NCI-H748 treated with DMSO at 0.1 percent for 48 hours (cell line): Measurements from ENCODE around the gene ZSCAN10.

Experiments used
- DNase-seq: peaks from one replicate; lab custom pipeline; 2025; lab: John Stamatoyannopoulos, UW

Gene ZSCAN10

GRCh38 chr16:3134338-3135125 is 35.4 kb upstream of the ZSCAN10 start, which contains the start of gene ZNF213:
Gene ZNF213, plus strand, starts transcription at chr16:3135029. Its CDS starts 2,252 bp downstream, at chr16:3137281.
- DNase-seq: peak; percentile 93

DNA sequence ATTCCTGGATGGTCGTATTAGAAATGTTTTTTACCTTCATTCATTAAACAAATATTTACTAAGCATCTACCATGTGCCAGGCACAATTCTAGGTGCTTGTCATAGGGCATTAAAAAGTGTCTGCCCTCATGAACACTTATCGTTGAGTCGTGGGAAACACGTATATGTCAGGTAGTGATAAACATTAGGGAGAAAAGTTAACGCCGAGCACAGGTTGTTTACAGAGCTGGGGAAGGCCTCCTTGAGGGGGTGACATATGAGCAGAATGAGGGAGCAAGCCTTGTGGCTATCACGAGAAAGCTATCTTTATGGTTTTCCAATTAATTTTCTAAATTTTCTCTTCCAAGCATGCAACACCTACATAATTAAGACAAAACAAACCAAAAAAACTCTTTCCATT is 34.8 kb upstream of the ZSCAN10 start:
- no peak for DNase-seq

DNA sequence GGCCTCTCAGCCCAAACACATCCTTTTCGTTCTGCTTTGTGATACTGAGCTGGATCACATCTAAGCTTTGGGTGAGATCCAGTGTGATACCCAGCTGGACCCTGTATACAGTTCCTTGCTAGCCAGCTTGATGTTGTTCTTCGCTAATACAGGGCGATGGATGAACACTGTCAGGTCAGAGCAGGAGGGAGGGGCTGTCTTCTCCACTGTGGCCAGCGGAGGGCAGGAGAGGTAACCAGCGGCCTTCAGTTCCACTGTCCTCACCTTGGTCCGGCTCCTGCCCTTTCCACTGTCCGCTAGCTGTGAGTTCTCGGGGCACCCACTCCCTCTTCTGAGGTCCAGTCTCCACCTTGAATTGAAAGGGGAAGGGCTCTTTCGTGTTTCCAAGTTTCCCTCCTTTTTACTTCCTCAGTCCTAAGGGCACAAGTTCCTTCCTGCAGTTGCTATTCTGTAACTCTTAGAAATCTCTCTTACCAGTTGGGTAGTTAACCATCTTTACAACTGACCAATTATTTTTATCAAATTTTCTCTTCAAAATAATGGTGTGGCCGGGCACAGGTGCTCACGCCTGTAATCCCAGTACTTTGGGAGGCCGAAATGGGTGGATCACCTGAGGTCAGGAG is 32.8 kb upstream of the ZSCAN10 start:
- DNase-seq: no peak

DNA sequence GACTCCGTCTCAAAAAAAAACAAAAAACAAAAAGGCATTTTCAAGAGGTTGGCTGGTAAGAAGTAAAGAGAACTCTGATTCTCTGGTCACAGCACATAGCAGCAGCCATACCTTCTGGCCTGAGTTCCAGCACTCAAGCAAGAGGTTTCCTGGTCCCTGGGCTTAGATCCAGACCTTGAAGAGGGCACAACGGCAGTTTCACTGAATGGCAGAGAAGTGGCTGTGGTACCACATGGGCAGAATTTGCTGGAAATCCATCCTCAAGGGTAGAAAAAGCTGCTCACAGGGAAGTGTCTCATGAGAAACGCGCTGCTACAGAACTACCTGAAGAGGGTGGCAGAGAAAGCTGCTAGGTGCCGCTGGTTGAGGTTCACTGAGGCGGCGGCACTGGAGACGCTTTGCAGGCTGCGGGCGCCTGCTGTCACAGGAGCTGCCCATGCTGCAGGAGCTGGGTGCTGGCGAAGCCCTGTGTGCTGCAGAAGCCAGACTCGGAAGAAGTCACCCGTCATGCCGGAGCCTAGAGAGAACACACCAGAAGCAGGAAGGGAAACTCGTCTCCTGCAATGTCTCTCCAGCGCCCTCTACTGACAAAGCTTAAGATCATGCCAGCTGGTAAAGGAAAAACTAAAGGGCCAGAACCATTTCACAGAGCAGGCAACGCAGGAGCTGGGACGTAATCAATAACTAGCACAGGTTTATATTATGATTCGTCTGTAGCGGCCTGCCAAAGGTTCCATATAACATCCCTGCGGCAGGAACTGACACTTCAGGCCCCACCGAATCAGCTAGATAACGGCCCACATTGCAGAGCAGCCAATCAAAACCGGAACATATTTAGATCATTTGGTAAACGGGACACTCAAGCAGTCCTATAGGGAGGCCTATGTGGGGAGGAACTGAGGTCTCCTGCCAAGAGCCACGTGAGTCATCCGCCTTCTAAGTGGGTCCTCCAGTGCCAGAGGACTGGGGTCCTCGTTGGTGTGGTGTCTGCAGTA is 30.3 kb upstream of the ZSCAN10 start:
- peak; percentile 63 for DNase-seq

GRCh38 chr16:3127745-3128144 is 28.7 kb upstream of the ZSCAN10 start:
- no peak for DNase-seq

DNA sequence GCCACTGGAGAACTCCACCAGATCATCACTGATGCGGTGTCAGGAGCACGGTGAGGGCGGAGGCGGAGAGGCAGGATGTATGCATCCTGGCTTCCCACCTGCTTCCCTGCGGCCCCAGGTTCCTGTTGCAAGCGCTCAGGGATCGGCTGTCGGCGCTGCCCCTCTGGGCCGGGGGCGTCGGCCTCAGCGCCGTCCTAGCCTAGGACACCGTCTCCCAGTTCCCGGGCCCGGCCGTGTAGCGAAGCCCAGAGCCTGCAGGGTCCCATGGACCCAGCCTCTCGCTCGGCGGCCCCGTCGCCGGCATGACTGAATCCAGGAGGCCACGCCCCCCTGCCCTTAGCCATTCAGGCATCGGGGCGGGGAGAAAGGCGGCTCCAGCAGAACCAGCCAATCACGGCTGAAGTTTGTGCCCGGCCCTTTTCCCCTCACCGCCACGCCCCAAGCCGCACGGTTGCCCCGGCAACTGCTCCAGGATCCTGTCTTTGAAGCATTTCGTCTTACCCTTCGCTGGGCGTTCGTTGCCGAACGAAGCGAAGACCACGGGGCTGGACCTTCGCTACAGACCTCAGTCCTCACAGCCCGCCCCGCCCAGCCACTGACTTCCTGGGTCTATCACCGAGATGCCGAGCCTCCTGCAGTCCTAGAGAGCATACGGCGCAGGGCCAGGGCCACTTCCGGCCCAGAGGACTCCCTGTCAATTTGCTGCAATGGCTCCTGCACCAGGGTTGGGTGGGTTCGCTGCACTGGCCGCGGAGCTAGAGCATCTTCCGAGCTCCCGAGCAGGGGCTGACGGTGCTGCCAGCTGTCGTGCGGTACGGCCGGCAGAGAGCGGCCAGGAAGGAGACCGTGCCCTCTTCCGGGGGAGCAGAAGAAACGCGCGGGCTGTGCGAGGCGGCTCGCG is 25.1 kb upstream of the ZSCAN10 start:
- peak; percentile 85 for DNase-seq

- no peak for DNase-seq
Observed at GRCh38 chr16:3122926-3123570, 24.0 kb upstream of the ZSCAN10 start.

- DNase-seq: no peak
Observed at GRCh38 chr16:3121851-3122467, 22.9 kb upstream of the ZSCAN10 start.

DNA sequence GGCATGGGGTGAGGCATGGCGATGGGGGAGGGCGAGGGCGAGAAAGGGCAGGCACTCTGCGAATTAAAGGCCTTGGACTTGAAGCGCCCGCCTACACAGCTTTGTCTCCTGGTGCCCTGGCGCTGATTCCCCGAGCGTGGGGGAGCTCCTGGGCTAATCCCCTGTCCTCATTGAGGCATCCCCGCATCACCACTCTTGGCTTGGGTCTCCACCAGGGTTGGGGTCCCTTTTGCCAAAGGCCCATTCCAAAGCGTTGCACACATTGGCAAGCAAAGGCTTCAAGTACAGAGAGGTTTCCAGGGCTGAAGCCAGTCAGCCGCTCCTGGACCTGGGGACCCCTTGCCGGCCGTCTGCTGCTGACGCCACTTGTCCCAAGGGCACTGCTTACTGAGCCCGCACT is 21.3 kb upstream of the ZSCAN10 start:
- no peak for DNase-seq

DNA sequence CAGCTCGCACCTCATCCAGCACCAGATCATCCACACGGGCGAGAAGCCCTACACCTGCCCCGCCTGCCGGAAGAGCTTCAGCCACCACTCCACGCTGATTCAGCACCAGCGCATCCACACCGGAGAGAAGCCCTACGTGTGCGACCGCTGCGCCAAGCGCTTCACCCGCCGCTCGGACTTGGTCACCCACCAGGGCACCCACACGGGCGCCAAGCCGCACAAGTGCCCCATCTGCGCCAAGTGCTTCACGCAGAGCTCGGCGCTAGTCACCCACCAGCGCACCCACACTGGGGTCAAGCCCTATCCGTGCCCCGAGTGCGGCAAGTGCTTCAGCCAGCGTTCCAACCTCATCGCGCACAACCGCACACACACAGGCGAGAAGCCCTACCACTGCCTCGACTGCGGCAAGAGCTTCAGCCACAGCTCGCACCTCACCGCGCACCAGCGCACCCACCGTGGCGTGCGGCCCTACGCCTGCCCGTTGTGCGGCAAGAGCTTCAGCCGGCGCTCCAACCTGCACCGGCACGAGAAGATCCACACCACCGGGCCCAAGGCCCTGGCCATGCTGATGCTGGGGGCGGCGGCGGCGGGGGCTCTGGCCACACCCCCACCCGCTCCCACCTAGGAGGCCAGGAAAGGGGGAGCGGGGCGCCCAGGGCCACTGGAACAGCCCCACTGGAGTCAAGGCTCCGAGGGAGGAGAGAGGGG is 20.8 kb upstream of the ZSCAN10 start:
- no peak for DNase-seq

GRCh38 chr16:3119286-3119685 is 20.2 kb upstream of the ZSCAN10 start:
- no peak for DNase-seq

GRCh38 chr16:3118846-3119245 is 19.8 kb upstream of the ZSCAN10 start:
- no peak for DNase-seq

GRCh38 chr16:3118204-3118790 is 19.2 kb upstream of the ZSCAN10 start:
- DNase-seq: no peak

GRCh38 chr16:3115561-3115960 is 16.5 kb upstream of the ZSCAN10 start:
- no peak for DNase-seq

- DNase-seq: no peak
Observed at GRCh38 chr16:3115003-3115402, 15.9 kb upstream of the ZSCAN10 start.

DNA sequence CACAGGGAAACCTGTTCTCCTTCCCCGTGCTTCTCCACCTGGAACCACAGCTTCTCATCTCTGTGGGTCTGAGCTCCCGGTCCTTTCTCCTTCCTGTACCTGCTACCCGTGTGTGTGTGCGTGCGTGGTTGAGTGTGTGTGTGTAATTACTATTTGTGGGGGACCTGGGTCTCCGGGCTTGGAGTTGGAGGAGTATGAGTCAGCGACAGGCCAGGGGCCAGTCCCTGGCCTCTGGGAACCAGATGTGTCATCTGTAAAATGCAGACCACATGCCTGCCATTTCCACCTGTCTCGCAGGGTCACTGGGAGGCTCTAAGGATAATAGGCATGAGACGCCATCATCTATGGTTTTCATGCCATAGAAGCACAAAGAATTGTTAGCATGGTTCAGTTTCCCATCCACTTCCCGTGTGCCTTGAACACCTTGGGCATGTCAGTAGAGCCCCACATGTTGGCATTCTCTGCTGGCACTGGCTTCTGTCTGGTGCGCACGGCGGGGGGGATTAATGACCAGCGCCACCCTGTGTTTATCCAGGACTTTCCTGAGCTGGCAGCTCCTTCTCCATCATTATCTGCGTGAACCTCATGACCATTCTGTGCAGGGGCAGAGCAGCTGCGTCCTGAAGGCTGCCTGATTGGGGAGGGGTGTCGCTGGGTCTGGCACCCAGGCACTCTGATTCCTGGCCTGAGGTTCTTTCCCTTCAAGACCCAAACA is 14.8 kb upstream of the ZSCAN10 start:
- DNase-seq: no peak

- DNase-seq: no peak
Observed at GRCh38 chr16:3112881-3113574, 13.9 kb upstream of the ZSCAN10 start.
